NB4 (cell line): Measurements from ENCODE around the gene SPNS3.

Source experiments
- DNase-seq: peaks from one replicate; pipeline ENCODE4 v3.0.0; 2010; ENCODE audit warnings: low read depth
- H3K4me3 ChIP-seq: one replicate; pipeline ENCODE4 v1.5.1; 2011; ENCODE audit warnings: mild to moderate bottlenecking, low read depth, low read length, moderate library complexity
- MYC ChIP-seq: IDR thresholded peaks from 2 replicates; pipeline ENCODE4 v1.6.1; 2011; ENCODE audit warnings: low read depth, low read length
- POLR2A ChIP-seq: IDR thresholded peaks from 2 replicates; pipeline ENCODE4 v1.6.1; 2011; ENCODE audit warnings: mild to moderate bottlenecking; ENCODE audit not compliant: insufficient read length; ENCODE audit errors: extremely low read depth
- TF ChIP-seq, protein P1 (sequence below): IDR thresholded peaks from 2 replicates; pipeline ENCODE4 v1.6.1; 2011; ENCODE audit warnings: low read depth, low read length
- TF ChIP-seq, protein P2 (sequence below): IDR thresholded peaks from one replicate; pipeline ENCODE4 v1.5.1; 2012; ENCODE audit warnings: low read depth, low read length

The SPNS3 gene

DNA sequence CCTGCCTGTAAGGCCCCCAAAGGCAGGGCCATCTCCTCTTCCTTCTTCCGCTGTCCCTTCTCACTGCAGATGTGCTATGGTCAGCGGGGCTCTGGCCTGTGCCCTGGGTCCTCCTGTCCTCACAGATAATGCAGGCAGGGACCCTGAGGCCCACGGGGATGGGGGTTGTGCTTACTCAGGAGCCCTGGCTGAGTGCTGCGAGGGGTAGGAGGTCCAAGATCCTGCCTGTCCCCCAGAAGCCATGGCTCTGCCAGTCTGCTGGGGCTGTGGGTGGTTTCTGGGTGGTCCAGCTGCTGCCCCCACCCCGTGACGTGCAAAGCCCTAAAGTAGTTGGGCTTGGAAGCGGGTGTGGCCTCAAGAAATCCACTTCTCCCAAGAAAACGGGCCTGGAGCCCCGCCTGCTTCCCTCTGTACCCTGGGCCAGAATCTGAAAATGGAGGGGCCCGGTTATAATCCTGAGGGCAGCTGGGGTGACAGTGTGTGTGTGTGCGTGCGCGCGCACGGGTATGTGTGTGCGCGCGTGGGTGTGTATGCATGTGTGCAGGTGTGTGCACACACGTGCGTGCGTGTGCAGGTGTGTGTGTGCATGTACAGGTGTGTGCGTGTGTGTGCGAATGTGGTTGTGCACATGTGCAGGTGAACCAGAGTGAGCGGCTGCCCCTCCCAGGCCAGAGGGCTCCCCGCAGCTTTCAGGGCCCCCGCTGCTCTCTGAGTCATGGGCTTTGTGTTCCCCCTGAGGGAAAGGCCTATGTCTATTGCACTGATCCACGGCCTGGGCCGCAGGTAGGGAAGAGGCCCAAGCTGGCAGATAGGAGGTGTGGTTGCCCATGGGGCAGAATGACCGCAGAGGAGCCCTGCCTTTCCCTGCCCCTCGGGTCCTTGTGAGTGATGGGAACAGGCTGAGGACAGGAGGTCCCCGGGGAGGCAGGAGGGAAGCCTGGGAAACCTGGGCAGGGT lies 78.7 kb downstream of the SPNS3 start:
- H3K4me3 ChIP-seq = no peak overlapping the region
- no peak for DNase-seq
- TF ChIP-seq MYC (no peak), POLR2A (no peak)
- TF ChIP-seq, protein P1, sequence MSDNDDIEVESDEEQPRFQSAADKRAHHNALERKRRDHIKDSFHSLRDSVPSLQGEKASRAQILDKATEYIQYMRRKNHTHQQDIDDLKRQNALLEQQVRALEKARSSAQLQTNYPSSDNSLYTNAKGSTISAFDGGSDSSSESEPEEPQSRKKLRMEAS = no peak
- TF ChIP-seq, protein P2, sequence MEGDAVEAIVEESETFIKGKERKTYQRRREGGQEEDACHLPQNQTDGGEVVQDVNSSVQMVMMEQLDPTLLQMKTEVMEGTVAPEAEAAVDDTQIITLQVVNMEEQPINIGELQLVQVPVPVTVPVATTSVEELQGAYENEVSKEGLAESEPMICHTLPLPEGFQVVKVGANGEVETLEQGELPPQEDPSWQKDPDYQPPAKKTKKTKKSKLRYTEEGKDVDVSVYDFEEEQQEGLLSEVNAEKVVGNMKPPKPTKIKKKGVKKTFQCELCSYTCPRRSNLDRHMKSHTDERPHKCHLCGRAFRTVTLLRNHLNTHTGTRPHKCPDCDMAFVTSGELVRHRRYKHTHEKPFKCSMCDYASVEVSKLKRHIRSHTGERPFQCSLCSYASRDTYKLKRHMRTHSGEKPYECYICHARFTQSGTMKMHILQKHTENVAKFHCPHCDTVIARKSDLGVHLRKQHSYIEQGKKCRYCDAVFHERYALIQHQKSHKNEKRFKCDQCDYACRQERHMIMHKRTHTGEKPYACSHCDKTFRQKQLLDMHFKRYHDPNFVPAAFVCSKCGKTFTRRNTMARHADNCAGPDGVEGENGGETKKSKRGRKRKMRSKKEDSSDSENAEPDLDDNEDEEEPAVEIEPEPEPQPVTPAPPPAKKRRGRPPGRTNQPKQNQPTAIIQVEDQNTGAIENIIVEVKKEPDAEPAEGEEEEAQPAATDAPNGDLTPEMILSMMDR = no peak

DNA sequence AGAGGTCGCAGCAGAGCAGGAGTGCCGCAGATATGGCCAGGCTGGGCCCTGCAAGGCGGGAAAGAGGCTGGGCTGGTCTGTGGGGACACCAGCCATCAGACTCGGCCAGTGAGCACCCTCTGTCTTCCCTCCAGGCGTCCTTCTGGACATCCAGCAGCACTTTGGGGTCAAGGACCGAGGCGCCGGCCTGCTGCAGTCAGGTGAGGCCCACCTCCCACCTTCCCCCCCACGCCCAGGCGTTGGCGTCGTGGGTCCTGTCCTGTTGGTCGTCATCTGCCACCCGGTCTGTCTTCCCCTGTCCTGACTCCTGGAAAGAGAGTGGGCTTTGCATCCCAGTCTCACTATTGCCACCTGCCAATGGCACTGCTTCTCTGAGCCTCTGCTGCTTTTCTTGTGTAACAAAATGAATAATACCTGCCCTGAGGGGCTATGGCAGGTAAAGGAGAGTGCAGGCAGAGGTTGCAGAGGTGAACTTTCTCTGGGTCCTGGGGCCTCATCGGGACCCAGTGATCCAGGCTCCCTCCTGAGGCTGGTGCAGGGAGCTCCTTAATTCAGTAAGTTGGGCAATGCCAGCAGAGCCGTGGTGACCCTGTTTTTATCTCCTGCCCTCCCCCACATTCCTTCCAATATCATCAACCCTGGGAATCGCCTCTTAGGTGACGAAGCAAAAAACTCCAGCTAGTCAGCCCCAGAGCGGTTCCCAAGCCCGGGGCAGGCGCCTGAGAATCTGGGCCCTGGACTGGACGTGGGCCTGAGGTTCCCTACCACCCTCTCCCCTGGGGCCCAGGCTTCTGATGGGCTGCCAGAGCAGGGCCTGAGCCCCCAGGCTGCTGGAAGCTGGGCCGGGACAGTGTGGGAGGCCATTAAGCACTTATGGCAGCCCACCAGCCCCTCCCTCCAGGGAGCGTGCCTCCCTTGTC lies 79.6 kb downstream of the SPNS3 start:
- H3K4me3 ChIP-seq = no peak overlapping the region
- DNase-seq = no peak
- TF ChIP-seq, protein P1 = no peak
- TF ChIP-seq MYC = no peak
- TF ChIP-seq, protein P2 = no peak
- no peak for TF ChIP-seq POLR2A

DNA sequence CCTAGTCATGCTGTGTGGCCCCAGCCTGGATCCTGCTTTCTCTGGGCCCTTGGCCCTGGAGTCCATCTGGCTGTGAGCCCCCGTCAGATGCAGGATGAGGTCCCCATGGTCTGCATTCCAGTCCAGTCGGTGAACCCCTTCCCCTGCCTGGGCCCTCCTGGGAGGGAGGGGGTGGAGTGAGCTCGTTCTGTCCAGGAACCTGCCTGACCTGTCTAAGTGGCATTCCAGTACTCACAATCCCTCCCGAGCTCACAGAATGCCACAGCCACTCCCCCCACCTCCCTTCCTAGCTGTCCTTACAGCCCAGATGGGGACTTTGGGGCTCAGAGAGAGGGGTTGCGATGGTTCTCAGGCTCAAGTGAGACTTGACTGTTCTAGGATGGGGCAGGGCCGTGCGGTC lies 80.5 kb downstream of the SPNS3 start:
- TF ChIP-seq POLR2A (no peak), MYC (no peak)
- TF ChIP-seq, protein P1 = no peak
- TF ChIP-seq, protein P2 = no peak
- no peak overlapping the region for H3K4me3 ChIP-seq
- no peak for DNase-seq

DNA sequence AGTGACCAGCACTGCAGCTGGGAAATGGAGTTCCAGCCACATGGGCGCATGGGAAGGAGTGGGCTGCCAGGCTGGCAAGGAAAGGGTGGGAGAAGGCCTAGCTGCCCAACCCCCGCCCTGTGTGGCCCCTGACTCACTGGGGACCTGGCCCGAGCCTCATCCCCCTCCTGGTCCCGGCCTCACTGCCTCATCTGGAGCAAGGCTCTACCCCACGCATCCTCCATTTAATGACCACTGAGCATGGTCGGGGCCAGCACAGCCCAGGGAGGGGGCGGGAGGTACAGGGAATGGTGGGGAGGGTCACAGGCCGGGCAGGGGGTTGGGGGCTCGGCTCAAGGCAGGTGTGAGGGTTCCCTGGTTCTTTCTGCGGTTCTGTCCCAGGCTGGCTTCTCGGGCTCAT lies 81.0 kb downstream of the SPNS3 start:
- TF ChIP-seq, protein P1 = no peak
- TF ChIP-seq POLR2A = no peak
- no peak for TF ChIP-seq MYC
- TF ChIP-seq, protein P2 = no peak
- no peak for DNase-seq
- H3K4me3 ChIP-seq = no peak overlapping the region

DNA sequence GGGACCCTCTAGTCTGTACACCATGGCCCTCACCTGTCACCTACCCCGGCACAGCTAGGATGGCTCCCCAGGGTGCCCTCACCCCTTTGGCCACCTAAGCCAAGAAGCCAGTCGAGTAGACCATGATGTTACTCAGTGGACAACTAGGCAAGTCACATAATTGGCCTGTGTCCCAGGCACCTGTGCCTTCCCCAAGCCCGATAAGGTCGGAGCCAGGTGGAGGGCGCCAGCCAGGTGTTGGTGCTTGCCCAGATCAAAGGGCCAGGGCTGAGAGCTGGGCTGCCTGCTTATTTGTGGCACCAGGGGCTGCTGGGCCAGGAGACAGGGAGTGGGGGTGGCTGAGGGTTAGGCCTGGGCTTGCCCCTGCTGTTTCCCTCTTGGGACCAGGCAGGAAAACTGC lies 81.8 kb downstream of the SPNS3 start:
- no peak for TF ChIP-seq MYC
- TF ChIP-seq, protein P2 = no peak
- TF ChIP-seq, protein P1 = no peak
- no peak for TF ChIP-seq POLR2A
- H3K4me3 ChIP-seq = no peak overlapping the region
- no peak for DNase-seq
